SW480 (cell line): Measurements from ENCODE around the gene CDC42BPG.
A peak's percentile ranks its signal among the peaks of the same experiment; 100 is the strongest.

Experiments
- DNase-seq: peaks from one replicate; pipeline ENCODE4 v3.0.0-alpha.2; 2016; ENCODE audit warnings: low spot score

Gene CDC42BPG

DNA sequence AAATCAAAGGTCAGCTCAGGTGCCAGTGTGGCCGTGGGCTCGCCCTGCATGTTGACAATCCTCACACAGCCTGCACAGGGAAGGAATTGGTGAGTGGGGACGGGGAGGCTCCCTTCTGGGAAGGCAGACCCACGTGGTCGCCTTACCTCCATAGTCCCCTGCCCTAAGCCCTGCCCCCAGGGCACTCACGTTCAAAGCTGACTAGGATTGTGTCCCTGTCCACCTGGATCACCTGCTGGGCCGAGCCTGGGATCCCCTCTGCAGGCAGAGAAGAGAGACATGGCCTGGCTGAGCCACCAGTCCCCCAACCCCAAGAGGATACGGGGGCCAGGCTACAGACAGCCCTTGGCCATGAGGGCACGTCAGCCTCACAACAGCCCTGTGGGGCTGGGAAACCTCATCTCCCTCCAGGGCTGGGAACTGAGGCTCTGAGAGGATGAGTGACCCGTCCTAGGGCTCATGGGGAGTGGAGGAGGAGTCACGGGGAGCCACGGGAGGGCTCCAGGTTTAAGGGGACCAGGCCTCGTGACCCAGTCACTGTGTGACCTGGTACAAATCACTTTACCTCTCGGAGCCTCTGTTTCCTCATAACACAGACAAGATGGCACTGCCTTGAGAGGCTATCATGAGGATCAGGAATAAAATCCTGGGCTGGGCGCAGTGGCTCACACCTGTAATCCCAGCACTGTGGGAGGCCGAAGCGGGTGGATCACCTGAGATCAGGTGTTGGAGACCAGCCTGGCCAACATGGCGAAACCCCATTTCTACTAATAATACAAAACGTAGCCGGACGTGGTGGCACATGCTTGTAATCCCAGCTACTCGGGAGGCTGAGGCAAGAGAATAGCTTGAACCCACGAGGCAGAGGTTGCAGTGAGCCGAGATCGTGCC is 54.0 kb downstream of the CDC42BPG start:
- no peak for DNase-seq

DNA sequence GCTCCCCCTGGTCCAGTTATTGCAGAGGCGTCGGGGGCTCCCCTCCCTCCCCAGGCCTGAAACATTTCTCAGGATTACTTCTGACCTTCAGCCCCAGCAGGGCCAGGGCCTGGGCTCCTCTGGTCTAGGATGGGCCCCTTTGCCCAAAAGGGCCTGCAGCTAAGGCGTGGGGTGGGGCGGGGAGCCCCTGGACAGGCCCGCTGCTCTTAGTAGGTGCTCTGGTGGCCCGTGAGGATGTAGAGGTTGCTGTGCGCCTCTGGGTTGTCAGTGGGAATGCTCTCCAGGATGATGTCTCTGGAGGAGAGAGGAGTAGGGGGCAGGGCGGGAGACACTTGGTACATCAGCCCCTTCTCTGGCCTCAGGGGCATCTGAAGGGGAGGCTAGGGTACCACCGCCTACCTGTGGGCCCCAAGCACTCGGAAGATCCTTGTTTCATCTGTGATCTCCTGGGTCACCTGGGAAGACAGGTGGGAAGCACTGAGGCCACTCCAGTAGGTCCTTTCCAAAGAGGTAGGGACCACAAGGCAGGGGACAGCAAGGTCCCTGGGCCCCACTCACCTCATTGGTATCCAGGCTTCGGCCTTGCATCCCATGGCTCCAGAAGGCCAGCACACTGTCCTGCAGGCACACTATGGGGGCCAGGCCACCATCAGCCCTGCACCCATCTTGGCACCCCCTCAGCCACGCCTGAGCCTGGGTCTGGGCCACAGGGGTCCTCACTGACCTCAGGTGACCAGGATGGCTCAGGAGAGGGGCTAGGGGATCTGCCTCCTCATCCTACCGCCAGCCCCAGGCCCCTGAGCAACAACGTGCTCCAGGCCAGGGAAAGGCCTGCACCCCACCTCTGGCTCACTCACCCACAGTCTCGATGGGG is 54.9 kb downstream of the CDC42BPG start:
- DNase-seq, result no peak

DNA sequence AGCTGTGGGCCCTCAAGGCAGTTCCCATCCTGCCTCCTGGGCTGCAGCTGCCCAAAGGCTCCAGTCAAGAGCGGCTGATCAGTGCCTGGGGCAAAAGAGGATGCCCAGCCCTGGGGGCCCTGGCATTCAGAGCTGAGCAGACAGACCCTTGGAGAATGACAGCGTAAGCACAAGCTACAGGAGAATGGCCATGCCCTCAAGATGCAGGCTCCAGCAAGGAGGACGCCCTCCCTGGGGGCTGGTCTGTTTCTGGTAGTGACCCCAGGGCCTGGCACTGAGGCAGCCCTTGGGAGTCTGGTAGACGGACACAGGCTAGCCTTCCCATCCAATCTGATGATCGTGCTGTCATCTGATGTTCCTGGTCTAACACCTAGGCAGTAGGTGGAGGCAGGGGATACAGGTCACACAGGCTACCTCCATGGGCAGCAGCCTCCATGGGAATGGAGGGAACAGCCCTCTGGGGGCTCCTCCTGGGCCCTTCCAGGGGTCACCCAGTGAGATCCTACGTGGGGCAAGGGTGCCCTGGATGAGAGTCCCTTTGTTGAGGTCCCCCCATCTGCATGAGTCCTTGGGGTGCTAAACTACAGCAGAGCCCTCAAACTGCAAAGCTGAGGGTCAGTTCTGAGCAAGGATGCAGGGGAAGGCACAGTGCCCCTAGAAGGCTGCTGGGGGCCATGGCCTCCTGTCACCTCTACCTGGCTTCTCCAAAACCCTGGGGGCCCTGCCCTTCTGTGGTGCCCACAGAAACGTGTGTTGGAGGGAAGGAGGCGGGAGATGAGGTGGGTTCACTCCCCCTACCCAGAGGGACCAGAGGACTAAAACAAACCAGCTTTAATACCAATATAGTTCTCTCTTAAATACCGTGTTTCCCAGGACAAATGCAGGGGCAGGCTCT is 55.9 kb downstream of the CDC42BPG start:
- DNase-seq, result no peak

DNA sequence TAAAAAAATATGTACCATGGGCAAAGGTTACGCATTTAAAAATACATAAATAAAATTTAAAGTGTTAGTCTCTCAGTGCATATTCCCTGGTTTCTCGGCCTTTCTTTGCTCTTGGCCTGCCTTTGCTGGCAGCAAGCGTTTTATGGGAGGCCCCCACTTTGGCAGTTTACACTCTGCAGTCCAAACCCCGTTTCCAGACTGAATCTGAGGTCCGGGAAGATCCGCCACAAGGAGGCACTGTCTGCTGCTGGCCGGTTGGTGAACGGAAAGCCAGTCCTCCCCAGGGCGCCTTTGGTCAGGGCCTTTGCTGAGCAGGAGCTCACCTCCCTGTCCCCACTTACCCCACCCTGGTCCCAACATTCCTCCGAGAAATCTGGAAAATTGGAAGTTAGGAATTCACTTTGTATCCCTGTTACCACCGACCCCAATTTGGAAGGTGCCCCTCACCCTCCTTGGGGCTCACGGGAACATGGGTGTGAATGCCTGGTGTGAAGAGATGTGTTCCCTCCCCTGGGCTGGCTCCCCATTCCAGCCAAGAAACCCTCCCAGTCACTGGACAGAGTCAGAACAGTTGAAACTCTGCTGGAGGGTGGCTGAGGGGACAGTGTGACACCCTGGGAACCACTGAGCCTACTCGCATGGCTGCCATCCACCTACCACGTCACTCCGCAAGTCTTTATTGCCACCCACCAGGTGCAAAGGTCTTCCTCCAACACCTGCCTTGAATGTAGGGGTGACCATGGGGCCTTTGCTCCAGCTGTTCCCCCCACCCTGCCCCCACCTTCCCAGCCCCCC is 56.7 kb downstream of the CDC42BPG start:
- DNase-seq, result peak; percentile 52

DNA sequence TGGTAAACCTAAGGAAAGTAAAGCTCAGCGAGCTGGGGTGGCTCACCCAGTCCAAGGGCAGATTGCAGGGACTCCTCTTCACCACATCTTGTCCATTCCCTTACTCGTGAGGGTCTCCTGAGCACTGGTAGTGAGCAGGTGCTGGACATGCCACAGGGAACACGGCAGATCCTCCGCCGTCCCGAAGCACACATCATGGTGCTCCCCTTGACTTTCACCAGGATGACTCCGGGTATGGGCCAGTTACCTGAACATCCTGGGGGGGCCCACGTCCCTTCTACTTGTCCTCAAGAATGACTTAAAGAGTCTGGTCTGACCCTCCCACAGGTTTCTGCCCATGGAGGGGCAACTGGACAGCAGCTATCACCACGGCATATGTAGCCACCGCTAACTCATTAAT is 58.1 kb downstream of the CDC42BPG start:
- DNase-seq, result no peak

DNA sequence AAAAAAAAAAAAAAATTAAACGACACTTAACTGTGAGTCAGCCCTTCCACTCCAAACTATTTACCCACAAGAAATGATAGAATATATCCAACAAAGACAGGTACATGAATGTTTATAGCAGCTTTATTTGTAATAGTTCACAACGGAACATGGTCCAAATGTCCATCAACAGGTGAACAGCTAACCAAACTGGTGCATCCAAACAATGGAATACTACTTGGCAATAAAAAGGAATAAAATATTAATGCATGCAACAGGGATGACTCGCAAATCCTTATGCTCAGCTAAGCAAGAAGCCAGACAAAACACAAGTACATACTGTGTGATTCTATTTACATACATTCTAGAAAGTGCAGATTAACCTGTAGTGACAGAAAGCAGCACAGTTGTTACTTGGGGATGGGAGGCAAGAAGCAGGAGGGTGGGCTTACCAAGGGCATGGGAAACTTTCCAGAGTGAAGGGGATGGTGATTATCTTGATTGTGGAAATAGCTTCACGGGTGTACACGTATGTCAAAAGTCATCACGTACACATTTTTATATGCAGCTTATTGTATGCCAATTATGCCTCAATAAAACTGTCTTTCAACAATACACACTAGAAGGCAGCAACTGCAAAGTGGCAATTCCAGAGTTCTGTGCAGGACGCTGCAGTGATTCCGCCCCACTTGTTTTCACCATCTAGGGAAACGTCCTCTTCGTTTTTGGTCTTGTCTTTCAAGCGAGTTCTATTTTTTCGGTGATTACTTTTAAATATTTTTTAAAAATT is 59.5 kb downstream of the CDC42BPG start:
- DNase-seq, result no peak

DNA sequence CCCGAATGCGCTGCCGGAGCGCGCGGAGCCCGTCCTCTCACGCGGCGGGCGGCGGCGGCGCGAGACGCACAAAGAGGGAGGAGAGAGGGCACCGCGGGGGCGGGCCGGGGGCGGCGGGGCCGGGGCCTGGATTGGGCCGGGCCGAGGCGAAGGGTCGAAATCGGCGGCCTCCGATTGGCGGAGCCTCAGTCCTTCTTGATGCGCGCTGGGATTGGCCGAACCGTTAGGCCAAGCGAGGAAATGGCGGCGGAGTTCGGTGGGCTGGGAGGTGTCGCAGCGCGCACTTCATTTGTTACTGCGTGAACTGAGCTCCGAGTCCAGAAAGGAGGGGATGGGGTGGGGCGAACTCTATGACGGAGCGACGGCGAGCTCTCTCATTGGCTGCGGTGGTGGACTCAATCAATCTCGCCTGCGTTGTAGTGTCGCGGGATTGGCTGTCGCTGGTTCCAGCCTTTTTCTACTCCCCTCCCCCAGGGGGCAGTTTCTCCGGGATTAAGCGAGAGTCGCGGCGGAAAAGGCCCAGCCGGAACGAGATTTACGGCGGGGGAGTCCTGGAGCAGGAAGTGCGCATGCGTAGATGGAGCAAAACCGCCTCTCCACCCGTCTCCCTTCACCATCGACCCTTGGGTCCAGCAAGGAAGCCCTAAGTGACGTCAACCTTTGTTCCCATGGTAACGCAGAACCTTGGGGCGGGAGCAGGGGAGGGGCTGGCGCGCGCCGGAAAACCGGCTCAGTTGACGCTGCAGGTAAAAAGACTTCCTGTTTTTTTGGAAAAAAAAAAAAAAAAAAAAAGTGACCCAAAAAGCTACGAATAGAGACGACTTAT is 65.8 kb downstream of the CDC42BPG start, which contains the start of gene SF1:
Gene SF1, minus strand, starts transcription at position 70 of the 826 bp plus-strand sequence. CDS start 150 bp downstream, outside the sequence.
- DNase-seq, result peak; percentile 99

DNA sequence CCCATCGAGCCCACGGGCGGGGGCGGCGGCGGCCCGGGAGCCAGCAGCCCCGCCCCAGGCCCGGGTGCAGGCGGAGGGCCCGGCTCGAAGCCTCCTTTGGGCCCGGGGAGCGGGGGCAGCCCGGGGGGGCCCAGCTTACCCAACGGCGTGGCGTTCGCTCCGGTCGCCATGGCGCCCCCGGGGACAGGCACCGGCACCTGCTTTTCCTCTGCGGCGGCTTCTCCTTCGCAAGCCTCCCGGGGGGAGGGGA is 66.3 kb downstream of the CDC42BPG start:
- DNase-seq, result no peak

DNA sequence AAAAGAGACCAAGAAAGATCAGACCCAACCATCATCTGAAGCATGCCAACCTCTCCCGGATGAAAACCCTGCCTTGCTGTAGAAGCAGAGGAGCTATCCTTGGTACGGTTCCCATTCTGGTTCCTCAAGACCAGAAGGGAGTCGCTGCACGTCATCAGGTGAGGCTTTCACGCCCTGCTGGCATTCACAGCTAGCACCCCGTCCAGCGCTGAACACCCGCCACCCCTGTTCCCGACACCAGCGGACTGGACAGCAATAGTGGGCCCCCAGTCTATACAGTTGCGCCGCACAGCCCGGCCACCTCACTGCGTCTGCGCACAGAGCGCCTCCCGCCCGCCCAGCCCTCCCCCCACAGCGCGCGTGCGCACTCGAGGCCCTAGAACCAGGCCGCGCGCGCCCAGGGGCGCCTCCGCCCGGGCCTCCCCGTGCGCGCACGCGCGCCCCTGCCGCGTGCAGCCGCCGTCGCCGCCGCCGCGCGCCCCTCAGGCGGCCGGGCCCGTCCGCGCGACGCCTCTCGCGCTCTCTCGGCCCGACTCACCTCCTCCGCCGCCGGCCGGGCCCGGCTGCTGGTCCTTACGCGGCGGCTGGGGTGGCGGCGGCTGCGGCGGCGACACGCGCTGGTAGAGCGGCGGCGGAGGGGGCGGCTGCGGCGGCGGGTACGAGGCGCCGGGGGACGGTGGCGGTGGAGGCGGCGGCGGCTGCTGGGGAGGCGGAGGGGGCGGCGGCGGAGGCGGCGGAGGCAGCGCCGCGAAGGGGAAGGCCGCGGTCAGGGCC is 66.8 kb downstream of the CDC42BPG start:
- DNase-seq, result peak; percentile 65

DNA sequence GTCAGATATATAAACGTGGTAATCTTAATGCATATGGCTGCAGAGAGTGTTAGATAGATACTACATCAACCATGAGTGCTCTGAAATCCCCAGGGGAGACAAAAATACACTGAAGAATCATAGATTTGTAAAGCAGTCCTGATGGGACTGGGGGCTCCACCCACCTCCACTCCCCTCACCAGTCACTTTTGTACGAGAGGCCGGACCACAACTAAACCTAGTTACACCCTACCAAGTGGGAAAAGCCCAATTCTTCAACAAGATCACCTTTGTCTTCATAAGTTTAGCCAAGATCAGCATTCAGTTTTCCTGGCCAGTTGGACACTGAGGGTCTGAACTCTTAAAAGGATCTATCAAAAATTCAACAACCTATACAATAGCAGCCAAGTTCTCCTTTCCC is 67.6 kb downstream of the CDC42BPG start:
- no peak for DNase-seq

DNA sequence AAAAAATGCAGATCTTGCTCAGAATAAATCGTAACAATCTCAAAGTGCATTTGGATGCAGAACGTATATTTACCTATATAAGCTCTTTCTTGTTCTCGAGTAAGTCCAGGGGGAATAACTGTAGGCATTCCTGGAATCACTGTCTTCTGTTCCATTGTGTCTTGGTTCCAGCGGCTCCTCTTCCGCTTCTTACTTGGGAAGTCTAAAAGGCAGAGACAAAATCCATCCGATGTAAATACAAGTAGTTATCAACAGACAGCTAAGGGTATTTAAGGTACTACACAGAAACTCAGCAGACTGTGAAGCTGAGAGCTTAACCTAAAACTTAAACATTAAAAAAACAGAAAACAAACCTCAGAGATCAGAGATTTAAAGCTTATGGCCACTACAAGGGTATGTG is 68.0 kb downstream of the CDC42BPG start:
- DNase-seq, result no peak

DNA sequence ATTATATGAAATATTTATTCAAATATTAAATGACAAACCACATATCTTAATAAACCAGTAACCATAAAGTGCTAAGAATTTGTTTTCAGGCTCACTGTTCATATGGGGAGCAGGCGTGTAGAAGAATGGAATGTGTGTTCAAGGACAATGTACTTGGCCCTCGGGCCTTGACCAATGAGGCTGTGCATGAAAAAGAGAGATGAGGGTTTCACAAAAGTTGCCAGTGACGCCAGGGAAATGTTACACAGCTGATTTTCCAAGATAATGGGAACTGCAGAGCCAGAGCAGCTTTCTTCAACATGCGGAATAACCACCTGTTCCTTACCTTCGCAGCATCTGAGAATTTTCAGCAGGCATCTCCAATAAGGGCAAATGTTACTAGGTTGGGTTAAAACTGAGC is 70.3 kb downstream of the CDC42BPG start:
- no peak for DNase-seq
